ENCODE results near the gene BMPR1A. TPM values are rescaled to one million over a fixed set of nuclear protein-coding genes. Genes with fewer than 3 reads are reported as not detected.

The BMPR1A gene
- total and polyA plus RNA-seq, 4 experiments from 2014 or later, result 4.7 to 21.0 (median 10.4) TPM

- CTCF ChIA-PET (ENCODE audit: partially characterized antibody), result no interaction called here
These were observed 205.9 kb downstream of the BMPR1A start for GRCh38 chr10:86962136-86962980.

GRCh38 chr10:86962981-86963310, 206.5 kb downstream of the BMPR1A start:
- intact Hi-C loops (cut with micrococcal nuclease), result no loop called here
- Mint-ChIP-seq H3K4me1 (peaks cover 18 to 29% (median 21%) of the 10 kb centered on the region in 4 donors), H3K27me3 (no peaks in the 10 kb centered on the region), H3K9me3 (no peaks in the 10 kb centered on the region), H3K27ac (no peak overlapping the region), H3K4me3 (no peak overlapping the region), H3K36me3 (no peaks in the 10 kb centered on the region)
- Histone ChIP-seq H3K9me3 (ENCODE audit: control insufficient read depth in 1 of 2, low read length in 2 of 2) (no peaks in the 10 kb centered on the region), H3K27ac (ENCODE audit: low read depth, low read length) (no peak overlapping the region), H3K4me1 (ENCODE audit: insufficient read depth, low read length) (peaks cover 18% of the 10 kb centered on the region), H3K36me3 (ENCODE audit: insufficient read depth, low read length) (no peaks in the 10 kb centered on the region), H3K27me3 (ENCODE audit: insufficient read depth, low read length) (no peaks in the 10 kb centered on the region), H3K4me3 (ENCODE audit: low read length in 2 of 2) (no peak overlapping the region)
- ChIA-PET POLR2A (ENCODE audit: partially characterized antibody) (interaction anchor here (0.7 to 1.2 kb wide), 2 partner anchors 12 to 130 kb away, joined by 3 to 4 read pairs; no protein-coding TSS in a partner anchor), CTCF (ENCODE audit: partially characterized antibody) (no interaction called here)
- DNase-seq, result no peak

More at GRCh38 chr10:86962136-86962980, 205.9 kb downstream of the BMPR1A start:
- peaks cover 15 to 24% (median 18%) of the 10 kb centered on the region in 4 donors for H3K4me1 Mint-ChIP-seq
- no peak for DNase-seq
- H3K4me3 Mint-ChIP-seq, result no peak overlapping the region
- no peaks in the 10 kb centered on the region for H3K27me3 ChIP-seq (ENCODE audit: insufficient read depth, low read length)
- no peak overlapping the region for H3K27ac ChIP-seq (ENCODE audit: low read depth, low read length)
- POLR2A ChIA-PET (ENCODE audit: partially characterized antibody), result no interaction called here
- no peaks in the 10 kb centered on the region for H3K36me3 ChIP-seq (ENCODE audit: insufficient read depth, low read length)
- no peaks in the 10 kb centered on the region for H3K9me3 Mint-ChIP-seq
- peaks cover 18% of the 10 kb centered on the region for H3K4me1 ChIP-seq (ENCODE audit: insufficient read depth, low read length)
- no peaks in the 10 kb centered on the region for H3K9me3 ChIP-seq (ENCODE audit: control insufficient read depth in 1 of 2, low read length in 2 of 2)
- H3K4me3 ChIP-seq (ENCODE audit: low read length in 2 of 2), result no peak overlapping the region
- no peaks in the 10 kb centered on the region for H3K36me3 Mint-ChIP-seq
- H3K27me3 Mint-ChIP-seq, result no peaks in the 10 kb centered on the region
- intact Hi-C loops (cut with micrococcal nuclease), result no loop called here
- no peak overlapping the region for H3K27ac Mint-ChIP-seq

GRCh38 chr10:86963341-86963919, 207.0 kb downstream of the BMPR1A start:
- Mint-ChIP-seq H3K36me3 (no peaks in the 10 kb centered on the region), H3K4me1 (peaks cover 18 to 34% (median 21%) of the 10 kb centered on the region in 4 donors), H3K27me3 (no peaks in the 10 kb centered on the region), H3K27ac (no peak overlapping the region), H3K4me3 (no peak overlapping the region), H3K9me3 (no peaks in the 10 kb centered on the region)
- Histone ChIP-seq H3K27me3 (ENCODE audit: insufficient read depth, low read length) (no peaks in the 10 kb centered on the region), H3K9me3 (ENCODE audit: control insufficient read depth in 1 of 2, low read length in 2 of 2) (no peaks in the 10 kb centered on the region), H3K36me3 (ENCODE audit: insufficient read depth, low read length) (no peaks in the 10 kb centered on the region), H3K4me1 (ENCODE audit: insufficient read depth, low read length) (peaks cover 22% of the 10 kb centered on the region), H3K27ac (ENCODE audit: low read depth, low read length) (no peak overlapping the region), H3K4me3 (ENCODE audit: low read length in 2 of 2) (no peak overlapping the region)
- ChIA-PET CTCF (ENCODE audit: partially characterized antibody) (interaction anchor here (1.1 kb wide), 2 partner anchors 18 to 22 kb away, joined by 3 to 4 read pairs; no protein-coding TSS in a partner anchor), POLR2A (ENCODE audit: partially characterized antibody) (interaction anchor here (0.7 to 1.2 kb wide), 2 partner anchors 13 to 130 kb away, joined by 3 to 4 read pairs; no protein-coding TSS in a partner anchor)
- DNase-seq, result no peak
- intact Hi-C loops (cut with micrococcal nuclease), result no loop called here

- Histone ChIP-seq H3K27me3 (ENCODE audit: insufficient read depth, low read length) (no peaks in the 10 kb centered on the region), H3K36me3 (ENCODE audit: insufficient read depth, low read length) (no peaks in the 10 kb centered on the region), H3K9me3 (ENCODE audit: control insufficient read depth in 1 of 2, low read length in 2 of 2) (no peaks in the 10 kb centered on the region), H3K4me1 (ENCODE audit: insufficient read depth, low read length) (peaks cover 29% of the 10 kb centered on the region), H3K4me3 (ENCODE audit: low read length in 2 of 2) (no peak overlapping the region), H3K27ac (ENCODE audit: low read depth, low read length) (no peak overlapping the region)
- CTCF ChIA-PET (ENCODE audit: partially characterized antibody), result interaction anchor here (1.1 kb wide), 2 partner anchors 19 to 23 kb away, joined by 3 to 4 read pairs; no protein-coding TSS in a partner anchor
- DNase-seq, result no peak
- intact Hi-C loops (cut with micrococcal nuclease), result no loop called here
- H3K27me3 Mint-ChIP-seq, result no peaks in the 10 kb centered on the region
- POLR2A ChIA-PET (ENCODE audit: partially characterized antibody), result interaction anchor here (1.1 to 1.2 kb wide), 2 partner anchors 13 to 18 kb away, joined by 3 to 5 read pairs; no protein-coding TSS in a partner anchor
- peaks cover 18 to 39% (median 21%) of the 10 kb centered on the region in 4 donors for H3K4me1 Mint-ChIP-seq
- no peaks in the 10 kb centered on the region for H3K9me3 Mint-ChIP-seq
- no peak overlapping the region for H3K4me3 Mint-ChIP-seq
- H3K36me3 Mint-ChIP-seq, result no peaks in the 10 kb centered on the region
- H3K27ac Mint-ChIP-seq, result no peak overlapping the region
These were observed 207.8 kb downstream of the BMPR1A start for GRCh38 chr10:86964061-86964846.

- Histone ChIP-seq H3K9me3 (ENCODE audit: control insufficient read depth in 1 of 2, low read length in 2 of 2) (no peaks in the 10 kb centered on the region), H3K4me1 (ENCODE audit: insufficient read depth, low read length) (peaks cover 35% of the 10 kb centered on the region), H3K27me3 (ENCODE audit: insufficient read depth, low read length) (no peaks in the 10 kb centered on the region), H3K4me3 (ENCODE audit: low read length in 2 of 2) (no peak overlapping the region), H3K36me3 (ENCODE audit: insufficient read depth, low read length) (no peaks in the 10 kb centered on the region), H3K27ac (ENCODE audit: low read depth, low read length) (no peak overlapping the region)
- H3K9me3 Mint-ChIP-seq, result no peaks in the 10 kb centered on the region
- H3K27me3 Mint-ChIP-seq, result no peaks in the 10 kb centered on the region
- CTCF ChIA-PET (ENCODE audit: partially characterized antibody), result interaction anchor here (6.8 kb wide), 1 partner anchor 25 kb away, joined by 97 read pairs; no protein-coding TSS in a partner anchor
- POLR2A ChIA-PET (ENCODE audit: partially characterized antibody), result interaction anchor here (1.1 kb wide), 1 partner anchor 18 kb away, joined by 5 read pairs; no protein-coding TSS in a partner anchor
- no peak overlapping the region for H3K4me3 Mint-ChIP-seq
- H3K36me3 Mint-ChIP-seq, result no peaks in the 10 kb centered on the region
- H3K27ac Mint-ChIP-seq, result peak overlapping the region in 1 of 7 donors; percentile 1
- intact Hi-C loops (cut with micrococcal nuclease), result no loop called here
- peaks cover 18 to 45% (median 24%) of the 10 kb centered on the region in 4 donors for H3K4me1 Mint-ChIP-seq
- no peak for DNase-seq
These were observed 208.4 kb downstream of the BMPR1A start for GRCh38 chr10:86964847-86965190.

GRCh38 chr10:86965986-86966654, 209.7 kb downstream of the BMPR1A start:
- Mint-ChIP-seq H3K4me3 (peak overlapping the region; percentile 56 to 86 (median 80)), H3K4me1 (peaks cover 20 to 52% (median 29%) of the 10 kb centered on the region in 4 donors), H3K9me3 (no peaks in the 10 kb centered on the region), H3K27me3 (no peaks in the 10 kb centered on the region), H3K27ac (peak overlapping the region; percentile 59 to 87 (median 86)), H3K36me3 (no peaks in the 10 kb centered on the region)
- Histone ChIP-seq H3K27ac (ENCODE audit: low read depth, low read length) (no peak overlapping the region), H3K4me1 (ENCODE audit: insufficient read depth, low read length) (peaks cover 46% of the 10 kb centered on the region), H3K27me3 (ENCODE audit: insufficient read depth, low read length) (no peaks in the 10 kb centered on the region), H3K4me3 (ENCODE audit: low read length in 2 of 2) (peak overlapping the region in 1 of 2 donors; percentile 23), H3K9me3 (ENCODE audit: control insufficient read depth in 1 of 2, low read length in 2 of 2) (no peaks in the 10 kb centered on the region), H3K36me3 (ENCODE audit: insufficient read depth, low read length) (no peaks in the 10 kb centered on the region)
- CTCF ChIA-PET (ENCODE audit: partially characterized antibody), result interaction anchor here (0.6 to 6.8 kb wide), 7 partner anchors 9 to 278 kb away, joined by 3 to 97 read pairs (median 4); partner anchors contain the start of gene MMRN2
- intact Hi-C loops (cut with micrococcal nuclease), result loop anchor here (1.0 to 2.0 kb wide), 2 partner anchors 27 to 563 kb away; no protein-coding TSS in a partner anchor
- POLR2A ChIA-PET (ENCODE audit: partially characterized antibody), result interaction anchor here (1.0 kb wide), 1 partner anchor 129 kb away, joined by 3 read pairs; the partner anchor contains the start of genes GLUD1 and SHLD2
- no peak for DNase-seq

All from CD4-positive, alpha-beta memory T cell (primary cell).